ENCODE measurements around the gene XPNPEP3. TPM values are rescaled to one million over a fixed set of nuclear protein-coding genes. Genes with fewer than 3 reads are reported as not detected.

The XPNPEP3 gene
- total and polyA plus RNA-seq, 2 donors from 2014 or later = 4.6 to 22.5 TPM

DNA sequence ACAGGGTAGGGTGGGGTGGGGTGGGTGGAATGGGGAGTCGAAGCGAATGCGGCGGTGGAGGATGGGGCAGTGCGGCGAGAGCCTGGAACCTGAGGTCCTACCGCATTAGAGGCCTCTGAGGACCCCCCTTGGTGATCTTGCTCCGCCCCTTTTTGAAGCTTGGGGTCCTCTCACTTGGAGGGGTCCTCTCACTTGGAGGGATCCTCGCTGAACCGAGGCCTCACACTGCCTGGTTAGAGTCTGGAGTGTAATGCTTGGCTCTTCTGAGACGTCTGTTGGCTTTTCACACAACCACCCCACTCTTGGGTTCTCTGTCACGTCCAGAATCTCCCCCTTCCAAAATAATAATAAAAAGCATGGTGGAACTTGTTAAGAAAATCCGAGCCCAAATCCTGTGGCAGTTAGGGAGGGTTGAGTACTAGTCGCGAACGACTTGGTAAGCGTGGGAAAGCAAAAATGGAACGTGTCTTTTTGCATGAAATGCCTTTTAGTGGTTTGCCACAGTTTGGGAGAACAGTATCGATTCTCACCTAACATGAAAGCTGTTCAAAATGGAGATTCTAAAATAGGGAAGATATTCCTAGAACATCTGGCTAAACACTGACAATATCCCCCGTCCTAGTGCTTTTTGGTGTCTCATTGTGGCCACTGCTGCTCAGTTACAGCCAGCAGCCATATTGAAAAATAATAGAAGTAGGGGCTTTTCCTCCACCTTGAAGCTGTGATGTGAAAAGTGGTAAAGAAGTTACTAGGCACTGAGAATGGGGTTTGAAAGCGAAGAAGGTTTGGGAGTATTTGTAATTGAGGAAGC is 95.1 kb downstream of the XPNPEP3 start:
- no peak for FAIRE-seq
- TF ChIP-seq, protein P1, sequence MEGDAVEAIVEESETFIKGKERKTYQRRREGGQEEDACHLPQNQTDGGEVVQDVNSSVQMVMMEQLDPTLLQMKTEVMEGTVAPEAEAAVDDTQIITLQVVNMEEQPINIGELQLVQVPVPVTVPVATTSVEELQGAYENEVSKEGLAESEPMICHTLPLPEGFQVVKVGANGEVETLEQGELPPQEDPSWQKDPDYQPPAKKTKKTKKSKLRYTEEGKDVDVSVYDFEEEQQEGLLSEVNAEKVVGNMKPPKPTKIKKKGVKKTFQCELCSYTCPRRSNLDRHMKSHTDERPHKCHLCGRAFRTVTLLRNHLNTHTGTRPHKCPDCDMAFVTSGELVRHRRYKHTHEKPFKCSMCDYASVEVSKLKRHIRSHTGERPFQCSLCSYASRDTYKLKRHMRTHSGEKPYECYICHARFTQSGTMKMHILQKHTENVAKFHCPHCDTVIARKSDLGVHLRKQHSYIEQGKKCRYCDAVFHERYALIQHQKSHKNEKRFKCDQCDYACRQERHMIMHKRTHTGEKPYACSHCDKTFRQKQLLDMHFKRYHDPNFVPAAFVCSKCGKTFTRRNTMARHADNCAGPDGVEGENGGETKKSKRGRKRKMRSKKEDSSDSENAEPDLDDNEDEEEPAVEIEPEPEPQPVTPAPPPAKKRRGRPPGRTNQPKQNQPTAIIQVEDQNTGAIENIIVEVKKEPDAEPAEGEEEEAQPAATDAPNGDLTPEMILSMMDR (IDR thresholded peaks at IDR 0.05; ENCODE audit: borderline replicate concordance, extremely low read depth, insufficient read depth) = no peak
- intact Hi-C loops (cut with DNase I) = loop anchor here (10.0 kb wide), 1 partner anchor 143 kb away; the partner anchor contains the start of gene EP300
- peak overlapping the region; percentile 65 to 85 for H3K27ac ChIP-seq (ENCODE audit: low read depth in 2 of 2, low read length in 2 of 2)
- H3K27me3 ChIP-seq (ENCODE audit: control insufficient read depth, insufficient read depth, low read length) = no peaks in the 10 kb centered on the region
- no peak for DNase-seq
- H3K4me3 ChIP-seq (ENCODE audit: low read length in 3 of 3) = peak overlapping the region; percentile 92 to 96 (median 95)
- H3K36me3 ChIP-seq (ENCODE audit: control insufficient read depth in 2 of 3, insufficient read depth in 3 of 3, low read length in 3 of 3) = peaks cover 3 to 6% (median 4%) of the 10 kb centered on the region in 3 donors
- no peaks in the 10 kb centered on the region for H3K9me3 ChIP-seq (ENCODE audit: control insufficient read depth in 2 of 3, insufficient read depth in 1 of 3, low read length in 3 of 3)
- peak overlapping the region; percentile 80 to 94 (median 81) for H3K9ac ChIP-seq (ENCODE audit: low read length in 3 of 3)
- peaks cover 2 to 8% (median 7%) of the 10 kb centered on the region in 3 donors for H3K4me1 ChIP-seq (ENCODE audit: control insufficient read depth in 2 of 3, insufficient read depth in 2 of 3, low read depth in 1 of 3, low read length in 3 of 3)

DNA sequence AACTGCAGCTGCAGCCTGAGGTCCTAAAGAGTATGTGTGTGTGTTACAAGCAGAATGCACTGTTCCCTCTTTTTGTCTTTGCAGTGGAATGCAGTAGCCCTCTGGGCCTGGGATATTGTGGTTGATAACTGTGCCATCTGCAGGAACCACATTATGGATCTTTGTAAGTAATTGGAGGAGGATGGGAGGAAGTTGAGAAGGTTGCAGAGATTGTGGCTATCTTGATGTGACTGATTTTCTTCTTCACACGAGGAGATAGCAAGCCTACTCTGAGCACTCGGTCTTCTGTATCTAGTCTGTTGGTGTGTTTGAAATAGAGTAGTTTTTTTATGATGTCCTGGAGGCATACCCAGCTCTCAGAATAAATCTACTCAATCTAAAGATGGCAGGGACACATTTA is 96.5 kb downstream of the XPNPEP3 start:
- Histone ChIP-seq H3K4me1 (ENCODE audit: control insufficient read depth in 2 of 3, insufficient read depth in 2 of 3, low read depth in 1 of 3, low read length in 3 of 3) (peaks cover 2 to 8% (median 7%) of the 10 kb centered on the region in 3 donors), H3K36me3 (ENCODE audit: control insufficient read depth in 2 of 3, insufficient read depth in 3 of 3, low read length in 3 of 3) (peaks cover 3 to 6% (median 4%) of the 10 kb centered on the region in 3 donors), H3K9me3 (ENCODE audit: control insufficient read depth in 2 of 3, insufficient read depth in 1 of 3, low read length in 3 of 3) (no peaks in the 10 kb centered on the region), H3K9ac (ENCODE audit: low read length in 3 of 3) (no peak overlapping the region), H3K4me3 (ENCODE audit: low read length in 3 of 3) (peak overlapping the region in 1 of 3 donors; percentile 3), H3K27me3 (ENCODE audit: control insufficient read depth, insufficient read depth, low read length) (no peaks in the 10 kb centered on the region), H3K27ac (ENCODE audit: low read depth in 2 of 2, low read length in 2 of 2) (no peak overlapping the region)
- intact Hi-C loops (cut with DNase I) = loop anchor here (10.0 kb wide), 1 partner anchor 141 kb away; the partner anchor contains the start of gene EP300
- TF ChIP-seq, protein P1 (IDR thresholded peaks at IDR 0.05; ENCODE audit: borderline replicate concordance, extremely low read depth, insufficient read depth) = no peak
- no peak for DNase-seq
- no peak for FAIRE-seq

DNA sequence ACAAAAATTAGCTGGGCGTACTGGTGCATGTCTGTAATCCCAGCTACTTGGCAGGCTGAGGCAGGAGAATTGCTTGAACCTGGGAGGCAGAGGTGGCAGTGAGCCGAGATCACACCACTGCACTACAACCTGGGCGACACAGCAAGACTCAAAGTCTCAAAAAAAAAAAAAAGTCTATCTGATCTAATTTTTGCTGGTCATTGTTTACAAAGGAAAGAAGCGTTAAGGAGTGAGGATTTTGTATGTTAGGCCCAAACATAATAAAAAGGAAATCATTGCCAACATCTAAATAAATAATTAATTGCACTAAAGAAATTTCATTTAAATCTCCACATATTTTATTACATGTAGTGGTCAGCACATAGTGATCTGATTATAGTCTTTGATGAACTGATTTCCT is 97.2 kb downstream of the XPNPEP3 start:
- TF ChIP-seq, protein P1 (IDR thresholded peaks at IDR 0.05; ENCODE audit: borderline replicate concordance, extremely low read depth, insufficient read depth) = no peak
- peaks cover 2 to 8% (median 7%) of the 10 kb centered on the region in 3 donors for H3K4me1 ChIP-seq (ENCODE audit: control insufficient read depth in 2 of 3, insufficient read depth in 2 of 3, low read depth in 1 of 3, low read length in 3 of 3)
- no peak overlapping the region for H3K4me3 ChIP-seq (ENCODE audit: low read length in 3 of 3)
- no peak for FAIRE-seq
- no peak overlapping the region for H3K9ac ChIP-seq (ENCODE audit: low read length in 3 of 3)
- DNase-seq = no peak
- no peaks in the 10 kb centered on the region for H3K27me3 ChIP-seq (ENCODE audit: control insufficient read depth, insufficient read depth, low read length)
- H3K36me3 ChIP-seq (ENCODE audit: control insufficient read depth in 2 of 3, insufficient read depth in 3 of 3, low read length in 3 of 3) = peaks cover 3 to 6% (median 4%) of the 10 kb centered on the region in 3 donors
- intact Hi-C loops (cut with DNase I) = loop anchor here (10.0 kb wide), 1 partner anchor 141 kb away; the partner anchor contains the start of gene EP300
- H3K27ac ChIP-seq (ENCODE audit: low read depth in 2 of 2, low read length in 2 of 2) = no peak overlapping the region
- H3K9me3 ChIP-seq (ENCODE audit: control insufficient read depth in 2 of 3, insufficient read depth in 1 of 3, low read length in 3 of 3) = no peaks in the 10 kb centered on the region

Data from kidney (tissue), 14 donors.